B cell (primary cell): ENCODE data around the gene CRNN. TPM values are rescaled to one million over a fixed set of nuclear protein-coding genes. Genes with fewer than 3 reads are reported as not detected.

Experiments used
- ATAC-seq: fragments of 200-7000 bp; cut with Tn5 transposase; one replicate; pipeline ENCODE4 v1.10.0; 2021; ENCODE audit warnings: low read depth, mild to moderate bottlenecking, moderate number of reproducible peaks, moderate library complexity
- CTCF ChIA-PET: fragments of 350-600 bp; sonication (Branson Sonifier 250); formaldehyde crosslinking; loops from one replicate; lab custom pipeline; 2021; ENCODE audit warnings: antibody characterized with exemption, inconsistent platforms; lab: Charles Lee
- POLR2A ChIA-PET: fragments of 350-600 bp; sonication (Branson Sonifier 250); formaldehyde crosslinking; loops from one replicate; lab custom pipeline; 2021; ENCODE audit warnings: antibody characterized with exemption; lab: Charles Lee
- DNase-seq: peaks from one replicate; pipeline ENCODE4 v3.0.0; 2013
- H2AFZ ChIP-seq: 2 replicates; pipeline ENCODE4 v1.6.1; 2012; ENCODE audit warnings: mild to moderate bottlenecking, low read depth, low read length; ENCODE audit not compliant: insufficient read depth, poor library complexity, severe bottlenecking
- H3K27ac ChIP-seq, 2 donors: 1 replicate in 1 of 2; 2 replicates in 1 of 2; pipeline ENCODE4 v1.5.1; 2012 to 2013; ENCODE audit warnings: low read length in 2 of 2, mild to moderate bottlenecking in 2 of 2, moderate library complexity in 1 of 2
- H3K27me3 ChIP-seq, 4 experiments: fragments of 200-600 bp in 1 of 4; sonication (generic) in 1 of 4; replicated peaks in 1 of 4; 1 replicate in 2 of 4; 2 replicates in 2 of 4; pipeline versions ENCODE4 v1.6.1 to v1.7.0; 2013 to 2016; ENCODE audit warnings: low read length in 3 of 4, mild to moderate bottlenecking in 2 of 4, mixed read lengths in 1 of 4, moderate library complexity in 1 of 4; ENCODE audit not compliant: insufficient read depth in 4 of 4, control insufficient read depth in 3 of 4; ENCODE audit errors: control extremely low read depth in 1 of 4
- H3K36me3 ChIP-seq, 2 experiments: replicated peaks in 1 of 2; 1 replicate in 1 of 2; 2 replicates in 1 of 2; pipeline versions ENCODE4 v1.6.1 to v1.7.1; 2013; ENCODE audit warnings: low read length in 1 of 2; ENCODE audit not compliant: insufficient read depth in 2 of 2, control insufficient read depth in 1 of 2; ENCODE audit errors: control extremely low read depth in 1 of 2, extremely low read depth in 1 of 2
- H3K4me1 ChIP-seq, 2 donors: fragments of 200-600 bp in 1 of 2; sonication (generic) in 1 of 2; 1 replicate in 1 of 2; 2 replicates in 1 of 2; pipeline versions ENCODE4 v1.5.1 to v1.6.1; 2013 to 2017; ENCODE audit warnings: low read length in 2 of 2; ENCODE audit not compliant: control insufficient read depth in 2 of 2, insufficient read depth in 2 of 2
- H3K4me2 ChIP-seq: replicated peaks from 2 replicates; pipeline ENCODE3; 2012; ENCODE audit warnings: mild to moderate bottlenecking, low read depth, low read length; ENCODE audit not compliant: poor library complexity, severe bottlenecking
- H3K4me3 ChIP-seq, 5 experiments: fragments of 200-600 bp in 1 of 5; sonication (generic) in 1 of 5; 1 replicate in 3 of 5; 2 replicates in 2 of 5; pipeline versions ENCODE4 v1.5.1 to v1.7.0; 2011 to 2016; ENCODE audit warnings: low read length in 4 of 5, mild to moderate bottlenecking in 4 of 5, low read depth in 2 of 5, control low read depth in 1 of 5, moderate library complexity in 1 of 5; ENCODE audit not compliant: insufficient read depth in 1 of 5; ENCODE audit errors: control extremely low read depth in 1 of 5, extremely low read depth in 1 of 5
- H3K79me2 ChIP-seq: fragments of 200-600 bp; sonication (generic); one replicate; pipeline ENCODE4 v1.6.0; 2016; ENCODE audit warnings: low read length; ENCODE audit not compliant: control insufficient read depth, insufficient read depth
- H3K9ac ChIP-seq: fragments of 200-600 bp; sonication (generic); 2 replicates; pipeline ENCODE4 v1.6.1; 2017; ENCODE audit warnings: mild to moderate bottlenecking, low read length, moderate library complexity
- H3K9me3 ChIP-seq, 3 donors: one replicate each; pipeline versions ENCODE4 v1.6.1 to v1.7.1; 2013; ENCODE audit warnings: low read length in 2 of 3; ENCODE audit not compliant: control insufficient read depth in 2 of 3, insufficient read depth in 1 of 3; ENCODE audit errors: control extremely low read depth in 1 of 3
- H4K20me1 ChIP-seq: 2 replicates; pipeline ENCODE4 v1.6.0; 2012; ENCODE audit warnings: mild to moderate bottlenecking, low read length; ENCODE audit not compliant: insufficient read depth, control insufficient read depth, poor library complexity, severe bottlenecking
- H3K27ac Mint-ChIP-seq: one replicate; pipeline ENCODE4 v1.8.0; 2021; ENCODE audit warnings: mixed read lengths
- H3K27me3 Mint-ChIP-seq: one replicate; pipeline ENCODE4 v1.8.0; 2021; ENCODE audit warnings: mixed read lengths
- H3K4me1 Mint-ChIP-seq: one replicate; pipeline ENCODE4 v1.8.0; 2021; ENCODE audit warnings: mixed read lengths
- H3K4me3 Mint-ChIP-seq: one replicate; pipeline ENCODE4 v1.8.0; 2021; ENCODE audit warnings: mixed read lengths
- H3K9me3 Mint-ChIP-seq: one replicate; pipeline ENCODE4 v1.8.0; 2022; ENCODE audit warnings: mixed read lengths; ENCODE audit not compliant: insufficient read depth
- CTCF ChIP-seq: fragments of 200-600 bp; IDR thresholded peaks from one replicate; pipeline ENCODE4 v1.8.0; 2022; ENCODE audit warnings: antibody characterized with exemption, mild to moderate bottlenecking
- EZH2 ChIP-seq: IDR thresholded peaks from 2 replicates; pipeline ENCODE4 v1.6.1; 2012; ENCODE audit warnings: borderline replicate concordance, low read depth, mild to moderate bottlenecking, moderate library complexity, low read length; ENCODE audit not compliant: insufficient read depth, poor library complexity, severe bottlenecking
- WGBS: methylation state at CpG from one replicate; pipeline ENCODE4 v1.1.5; 2013; ENCODE audit warnings: missing lambda C conversion rate; ENCODE audit not compliant: insufficient coverage; 5-methylcytosine and 5-hydroxymethylcytosine counted together
- intact Hi-C: fragments of 100-400 bp; cut with micrococcal nuclease; formaldehyde crosslinking; loops from one replicate; pipeline ENCODE4 v1.10.0; 2022
- polyA plus RNA-seq: library from polyadenylated mRNA; depleted of rRNA; stranded (reverse); fragments of >200 nt; gene quantifications from 2 replicates; pipeline ENCODE4 v1.2.3, GENCODE V29; 2012
- total RNA-seq, 2 donors: library from RNA; stranded (reverse); fragments of 120-200 nt in 1 of 2; gene quantifications; 1 replicate in 1 of 2; 2 replicates in 1 of 2; pipeline versions ENCODE4 v1.2.3 to v1.2.4, GENCODE V29; 2013 to 2022

The CRNN gene
- total and polyA plus RNA-seq, 2 donors (not counting 1 experiment from before 2014, with no cell fraction given), result not detected

GRCh38 chr1:152457561-152457960 is 43.5 kb upstream of the CRNN start:
- H3K4me1 Mint-ChIP-seq, result peaks cover 25% of the 10 kb centered on the region
- no peaks in the 10 kb centered on the region for H3K36me3 ChIP-seq
- peaks cover 11% of the 10 kb centered on the region for H3K27me3 Mint-ChIP-seq
- no peak overlapping the region for H3K4me2 ChIP-seq
- H3K9me3 ChIP-seq, result no peaks in the 10 kb centered on the region
- H3K27ac Mint-ChIP-seq, result no peak overlapping the region
- intact Hi-C loops, result no loop called here
- no peak overlapping the region for H3K4me3 Mint-ChIP-seq
- H3K4me1 ChIP-seq, result peaks cover 14 to 20% of the 10 kb centered on the region in 2 donors
- ATAC-seq, result no peak
- 72% methylated on average over 2 of the region's 2 CpGs for WGBS
- no peaks in the 10 kb centered on the region for H3K79me2 ChIP-seq
- no peak overlapping the region for H3K27ac ChIP-seq
- no peak overlapping the region for H3K9ac ChIP-seq
- CTCF ChIA-PET, result interaction anchor here (0.8 to 3.6 kb wide), 19 partner anchors 9 to 1157 kb away, joined by 3 to 130 read pairs (median 6); no protein-coding TSS in a partner anchor
- no peaks in the 10 kb centered on the region for H3K9me3 Mint-ChIP-seq
- H3K4me3 ChIP-seq, result no peak overlapping the region
- TF ChIP-seq EZH2 (no peak), CTCF (no peak)
- no peaks in the 10 kb centered on the region for H4K20me1 ChIP-seq
- no peak overlapping the region for H2AFZ ChIP-seq
- POLR2A ChIA-PET, result no interaction called here
- peaks cover 0 to 2% (median 0%) of the 10 kb centered on the region in 4 experiments for H3K27me3 ChIP-seq
- DNase-seq, result no peak

DNA sequence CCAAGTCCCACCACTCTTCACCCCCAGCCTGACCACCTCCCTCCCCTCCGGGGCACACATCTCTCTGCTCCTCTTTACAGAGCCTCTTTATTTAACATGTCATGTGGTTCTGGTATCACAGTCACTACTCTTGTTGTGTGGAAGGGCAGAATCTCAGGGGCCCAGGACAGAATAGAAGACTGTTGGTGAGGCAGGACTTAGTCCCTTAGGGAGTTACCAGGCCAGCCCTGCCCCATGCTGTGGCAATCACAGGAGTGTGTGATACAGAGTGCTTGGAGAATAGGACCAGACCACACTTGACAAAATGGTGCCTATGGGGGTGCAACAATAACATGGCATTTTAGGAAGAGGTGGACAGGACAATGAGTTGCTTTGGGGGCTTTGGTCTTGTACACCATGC is 43.0 kb upstream of the CRNN start:
- Histone ChIP-seq H3K36me3 (no peaks in the 10 kb centered on the region), H3K27ac (no peak overlapping the region), H3K27me3 (peaks cover 0 to 2% (median 0%) of the 10 kb centered on the region in 4 experiments), H3K79me2 (no peaks in the 10 kb centered on the region), H3K9me3 (no peaks in the 10 kb centered on the region), H3K4me1 (peaks cover 14 to 20% of the 10 kb centered on the region in 2 donors), H3K9ac (no peak overlapping the region), H3K4me3 (no peak overlapping the region), H2AFZ (no peak overlapping the region), H3K4me2 (no peak overlapping the region), H4K20me1 (no peaks in the 10 kb centered on the region)
- Mint-ChIP-seq H3K4me3 (no peak overlapping the region), H3K27ac (no peak overlapping the region), H3K27me3 (peaks cover 11% of the 10 kb centered on the region), H3K4me1 (peaks cover 25% of the 10 kb centered on the region), H3K9me3 (no peaks in the 10 kb centered on the region)
- ATAC-seq (no peak), DNase-seq (no peak)
- WGBS, result no CpG with 5 or more reads among the region's 1 CpG
- TF ChIP-seq EZH2 (no peak), CTCF (no peak)
- intact Hi-C loops, result no loop called here
- ChIA-PET CTCF (interaction anchor here (1.2 to 3.6 kb wide), 6 partner anchors 8 to 455 kb away, joined by 3 to 130 read pairs (median 24); no protein-coding TSS in a partner anchor), POLR2A (no interaction called here)
